Ramos (cell line): ENCODE results near the gene MPPED1.

Experiments
- in situ Hi-C: fragments of 300-500 bp; cut with MboI; formaldehyde crosslinking; loops from one replicate; pipeline ENCODE4 v1.14.3; 2022; ENCODE audit warnings: low sequenced_read_pairs; ENCODE audit not compliant: unreplicated experiment

The MPPED1 gene, protein sequence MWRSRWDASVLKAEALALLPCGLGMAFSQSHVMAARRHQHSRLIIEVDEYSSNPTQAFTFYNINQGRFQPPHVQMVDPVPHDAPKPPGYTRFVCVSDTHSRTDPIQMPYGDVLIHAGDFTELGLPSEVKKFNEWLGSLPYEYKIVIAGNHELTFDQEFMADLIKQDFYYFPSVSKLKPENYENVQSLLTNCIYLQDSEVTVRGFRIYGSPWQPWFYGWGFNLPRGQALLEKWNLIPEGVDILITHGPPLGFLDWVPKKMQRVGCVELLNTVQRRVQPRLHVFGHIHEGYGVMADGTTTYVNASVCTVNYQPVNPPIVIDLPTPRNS

GRCh38 chr22:43411869-43412807, at the start of gene MPPED1:
Gene MPPED1, plus strand, starts transcription at chr22:43412014. Its CDS starts 12,972 bp downstream, at chr22:43424986.
- in situ Hi-C loops, result no loop called here

DNA sequence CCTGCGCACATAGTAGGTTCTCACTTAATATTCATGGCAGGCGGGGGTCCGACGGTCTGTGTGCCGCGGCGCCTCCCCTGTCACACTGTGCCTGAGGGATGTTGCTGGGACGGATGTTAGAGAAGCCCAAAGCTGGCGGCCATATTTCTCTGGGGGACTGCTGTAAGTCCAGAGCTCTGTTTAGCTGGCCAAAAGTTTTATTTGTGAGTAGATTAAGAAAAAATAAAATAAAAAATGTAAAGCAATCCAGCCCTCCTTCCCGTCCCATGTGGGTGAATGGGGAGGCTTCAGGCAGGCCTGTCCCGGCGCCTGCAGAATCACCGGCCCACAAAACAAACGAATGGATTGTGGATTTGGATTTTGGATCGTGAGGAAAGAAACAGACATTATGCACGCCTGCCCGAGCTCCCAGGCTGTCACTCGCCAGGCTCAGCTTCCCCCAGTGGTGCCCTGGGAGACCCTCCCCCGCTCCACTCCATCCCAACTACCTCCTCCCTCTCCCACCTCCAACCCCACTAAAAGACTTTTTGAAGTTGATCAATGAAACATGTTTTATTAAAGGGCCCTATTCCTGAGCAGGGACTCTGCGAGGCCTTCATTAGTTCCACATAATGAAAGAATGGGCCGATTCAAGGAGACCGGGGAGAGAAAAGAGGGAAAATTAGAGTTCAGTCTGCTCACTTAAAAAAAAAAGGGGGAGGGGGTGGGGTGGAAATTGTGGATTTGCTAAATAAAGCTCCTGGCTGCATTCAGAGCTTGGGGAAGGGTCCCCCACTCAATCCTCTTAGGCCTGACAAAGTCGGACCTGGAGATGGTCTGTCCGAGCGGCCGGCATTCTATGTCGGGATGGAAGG, 48.3 kb upstream of the MPPED1 start:
- in situ Hi-C loops, result no loop called here

- in situ Hi-C loops, result no loop called here
These were observed 47.7 kb upstream of the MPPED1 start for GRCh38 chr22:43364169-43364435.

- in situ Hi-C loops, result no loop called here
These were observed 45.9 kb upstream of the MPPED1 start for GRCh38 chr22:43365715-43366440.

- in situ Hi-C loops, result no loop called here
These were observed 41.8 kb upstream of the MPPED1 start for GRCh38 chr22:43370036-43370435.

DNA sequence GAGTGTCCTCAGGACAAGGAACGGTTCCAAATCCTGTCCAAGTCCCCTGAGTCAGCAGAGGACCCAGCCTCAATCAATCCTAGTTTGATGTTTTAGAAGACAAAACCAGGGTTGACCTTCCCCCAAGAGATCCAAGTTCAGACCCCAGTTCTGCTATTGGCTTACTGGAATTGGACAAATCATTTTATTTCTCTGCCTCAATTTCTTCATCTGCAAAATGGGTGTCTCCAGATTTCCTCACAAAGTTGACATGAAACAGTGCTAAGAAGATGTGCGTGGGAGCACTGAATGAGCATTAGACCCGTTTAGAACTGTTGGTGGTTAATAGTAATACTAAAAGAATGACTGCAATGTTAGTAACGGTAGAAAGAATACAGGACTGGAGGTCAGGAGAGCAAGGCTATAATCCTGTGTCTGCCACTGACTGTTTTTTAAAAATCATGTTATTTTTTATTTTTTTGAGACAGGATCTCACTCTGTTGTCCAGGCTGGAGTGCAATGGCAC, 35.8 kb upstream of the MPPED1 start:
- in situ Hi-C loops, result no loop called here

DNA sequence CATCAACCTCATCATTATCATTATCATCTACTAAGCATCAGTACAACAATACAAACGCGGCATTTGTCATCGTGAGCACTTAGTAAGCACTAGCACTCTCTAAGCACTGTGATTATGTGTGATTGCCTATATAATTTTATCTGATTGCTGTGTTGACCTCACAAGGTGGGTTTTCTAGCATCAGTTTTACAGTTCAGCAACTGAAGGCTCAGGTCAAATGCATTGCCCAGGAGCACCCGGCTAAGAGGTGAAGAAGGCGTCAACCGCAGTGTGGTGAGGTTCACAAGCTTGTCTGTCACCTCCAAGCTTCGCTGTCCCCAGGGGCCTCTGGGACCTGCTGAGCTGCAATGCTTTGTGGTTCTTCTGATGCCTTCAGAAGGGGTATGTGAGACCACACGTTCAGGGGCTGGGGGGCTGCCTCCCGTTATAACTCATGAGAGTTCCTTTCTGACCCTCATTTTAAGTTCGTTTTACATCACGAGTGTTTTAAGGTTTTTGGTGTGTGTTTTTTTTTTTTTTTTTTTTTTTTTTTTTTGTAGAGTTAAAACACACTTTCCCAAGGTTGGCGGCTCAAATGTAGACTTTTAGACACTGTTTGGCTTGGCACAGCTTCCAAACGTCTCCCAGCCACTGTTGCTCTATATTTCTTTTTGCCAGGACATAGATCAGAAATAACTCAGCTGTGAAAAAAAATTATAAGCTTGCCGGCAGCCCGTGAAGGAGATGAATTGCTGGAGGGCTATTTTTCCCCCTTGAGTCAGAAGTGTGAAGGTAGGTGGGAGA, 34.9 kb upstream of the MPPED1 start:
- in situ Hi-C loops, result no loop called here

DNA sequence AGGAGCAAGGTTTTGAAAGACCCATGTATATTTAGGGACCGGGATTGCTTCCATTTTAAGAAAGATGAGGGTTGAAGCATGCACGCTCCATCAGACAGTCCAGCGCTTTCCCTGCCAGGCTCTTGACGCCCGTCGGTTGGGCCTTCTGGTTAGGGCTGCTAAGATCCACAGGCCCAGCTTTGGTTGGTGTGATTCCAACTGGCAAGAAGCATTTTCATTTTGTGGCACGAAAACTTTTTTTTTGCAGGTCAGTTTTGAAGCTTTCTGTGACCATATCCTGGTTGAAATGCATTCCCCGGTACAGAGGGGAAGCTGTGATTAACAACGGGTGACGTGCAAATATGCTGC, 34.3 kb upstream of the MPPED1 start:
- in situ Hi-C loops, result no loop called here

GRCh38 chr22:43377896-43378704, 33.7 kb upstream of the MPPED1 start:
- in situ Hi-C loops, result no loop called here

- in situ Hi-C loops, result loop anchor here (10.0 kb wide), 1 partner anchor 107 kb away; no protein-coding TSS in a partner anchor
These were observed 30.1 kb upstream of the MPPED1 start for GRCh38 chr22:43381693-43382092.

DNA sequence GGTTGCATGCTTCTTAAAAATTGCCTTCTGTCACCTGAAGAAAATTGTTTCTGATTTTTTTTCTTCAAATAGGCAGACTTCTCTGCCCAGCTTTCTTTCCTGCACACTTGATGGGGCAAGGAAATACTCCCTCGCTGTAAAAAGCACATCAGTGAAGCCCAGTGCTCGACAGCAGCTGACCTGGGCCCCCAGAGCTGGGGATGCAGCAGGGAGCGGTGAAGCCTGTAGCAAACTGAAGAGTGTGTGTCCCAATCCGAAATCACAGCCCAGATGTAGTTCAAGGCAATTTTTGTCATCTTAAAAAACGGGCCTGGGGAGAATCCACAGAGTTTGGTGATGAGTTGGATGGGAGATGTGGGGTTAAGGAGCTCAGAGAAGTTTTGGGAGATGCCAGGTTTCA, 27.0 kb upstream of the MPPED1 start:
- in situ Hi-C loops, result loop anchor here (10.0 kb wide), 1 partner anchor 110 kb away; no protein-coding TSS in a partner anchor

DNA sequence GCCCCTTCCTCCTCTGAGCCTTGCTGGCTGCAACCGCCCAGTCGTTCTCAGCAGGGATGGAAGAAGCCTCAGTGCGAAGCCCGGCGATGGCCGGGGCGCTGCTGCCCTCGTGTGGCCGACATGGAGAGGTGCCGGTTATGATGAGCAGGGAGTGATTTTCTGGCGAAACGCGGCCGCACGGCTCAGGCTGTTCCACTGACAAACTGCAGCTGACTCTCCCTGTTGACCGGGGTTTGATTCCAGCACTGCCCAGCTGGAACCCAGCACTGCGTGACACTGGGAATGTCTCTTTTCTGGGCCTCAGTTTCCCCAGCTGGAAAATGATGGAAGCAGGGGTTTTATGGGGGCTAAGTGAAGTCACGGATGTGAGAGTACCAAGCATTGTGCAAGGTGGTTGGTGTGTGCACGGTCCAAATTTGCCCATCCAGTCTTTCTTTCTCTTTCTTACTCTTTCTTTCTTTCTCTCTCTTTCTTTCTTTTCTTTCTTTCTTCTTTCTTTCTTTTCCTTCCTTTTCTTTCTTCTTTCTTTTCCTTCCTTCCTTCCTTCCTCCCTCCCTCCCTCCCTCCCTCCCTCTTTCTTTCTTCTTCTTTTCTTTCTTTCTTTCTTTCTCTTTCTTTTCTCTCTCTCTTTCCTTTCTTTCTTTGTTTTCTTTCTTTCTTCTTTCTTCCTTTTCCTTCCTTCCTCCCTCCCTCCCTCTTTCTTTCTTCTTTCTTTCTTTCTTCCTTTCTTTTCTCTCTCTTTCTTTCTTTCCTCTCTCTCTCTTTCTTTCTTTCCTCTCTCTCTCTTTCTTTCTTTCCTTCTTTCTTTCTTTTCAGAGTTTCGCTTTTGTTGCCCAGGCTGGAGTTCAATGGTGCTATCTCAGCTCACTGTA, 25.8 kb upstream of the MPPED1 start:
- in situ Hi-C loops, result loop anchor here (10.0 kb wide), 1 partner anchor 111 kb away; no protein-coding TSS in a partner anchor

- in situ Hi-C loops, result loop anchor here (10.0 kb wide), 1 partner anchor 113 kb away; no protein-coding TSS in a partner anchor
These were observed 24.0 kb upstream of the MPPED1 start for GRCh38 chr22:43387815-43388214.

- in situ Hi-C loops, result loop anchor here (10.0 kb wide), 1 partner anchor 114 kb away; no protein-coding TSS in a partner anchor
These were observed 23.4 kb upstream of the MPPED1 start for GRCh38 chr22:43388420-43388851.

DNA sequence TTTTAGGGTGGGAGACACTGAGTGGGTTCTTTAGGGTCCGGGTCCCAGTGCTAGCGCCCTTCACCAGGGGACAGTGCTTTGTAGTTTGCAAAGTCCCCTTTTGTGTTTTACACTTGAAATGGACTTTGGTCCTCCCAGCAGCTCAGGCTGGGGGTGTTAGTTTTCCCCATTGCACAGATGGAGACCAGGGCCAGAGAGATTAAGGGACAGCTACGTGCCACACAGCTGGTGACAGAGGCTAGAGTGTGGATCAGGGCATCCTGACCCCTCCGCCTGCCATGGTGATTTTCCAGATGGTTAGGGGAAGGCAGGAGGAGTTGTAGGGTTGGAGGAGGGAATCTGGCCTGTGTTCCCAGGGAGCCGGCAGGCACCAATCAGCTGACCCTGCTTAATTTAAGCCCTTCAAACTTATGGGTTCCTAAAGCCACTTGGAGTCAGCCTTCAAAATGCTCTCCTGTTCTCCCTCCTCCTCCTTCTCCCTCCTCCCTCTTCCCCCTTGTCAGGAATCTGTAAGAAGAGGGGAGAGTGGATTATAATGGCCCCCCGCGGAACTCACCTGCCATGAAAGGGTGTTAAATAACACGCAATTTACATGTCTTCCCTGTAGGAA, 22.5 kb upstream of the MPPED1 start:
- in situ Hi-C loops, result loop anchor here (10.0 kb wide), 1 partner anchor 115 kb away; no protein-coding TSS in a partner anchor

DNA sequence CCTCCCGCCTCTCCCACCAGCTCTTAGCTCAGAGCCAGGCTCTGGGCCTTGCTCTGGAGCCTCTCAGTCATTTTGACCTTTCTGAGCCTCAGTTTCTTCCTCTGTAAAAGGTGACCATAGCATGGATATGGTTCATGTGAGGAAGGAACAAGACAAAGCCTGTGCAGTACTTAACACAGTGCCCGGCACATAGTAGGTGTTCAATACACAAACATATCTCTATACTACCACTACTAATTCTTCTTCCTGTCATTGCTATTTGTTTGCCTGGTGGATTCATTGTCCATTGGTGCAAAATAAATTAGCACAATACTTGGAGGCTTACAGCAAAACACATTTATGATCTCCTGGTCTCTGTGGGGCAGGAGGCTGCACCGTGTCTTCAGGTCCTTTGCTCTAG, 21.6 kb upstream of the MPPED1 start:
- in situ Hi-C loops, result no loop called here

- in situ Hi-C loops, result no loop called here
These were observed 20.9 kb upstream of the MPPED1 start for GRCh38 chr22:43390872-43391271.
